ENCODE measurements around the gene MYBBP1A. TPM values are rescaled to one million over a fixed set of nuclear protein-coding genes. Genes with fewer than 3 reads are reported as not detected.

The MYBBP1A gene
- total RNA-seq, 3 donors from 2014 or later (not counting 1 experiment from before 2014, with no cell fraction given), result 50.5 to 58.1 (median 52.7) TPM

DNA sequence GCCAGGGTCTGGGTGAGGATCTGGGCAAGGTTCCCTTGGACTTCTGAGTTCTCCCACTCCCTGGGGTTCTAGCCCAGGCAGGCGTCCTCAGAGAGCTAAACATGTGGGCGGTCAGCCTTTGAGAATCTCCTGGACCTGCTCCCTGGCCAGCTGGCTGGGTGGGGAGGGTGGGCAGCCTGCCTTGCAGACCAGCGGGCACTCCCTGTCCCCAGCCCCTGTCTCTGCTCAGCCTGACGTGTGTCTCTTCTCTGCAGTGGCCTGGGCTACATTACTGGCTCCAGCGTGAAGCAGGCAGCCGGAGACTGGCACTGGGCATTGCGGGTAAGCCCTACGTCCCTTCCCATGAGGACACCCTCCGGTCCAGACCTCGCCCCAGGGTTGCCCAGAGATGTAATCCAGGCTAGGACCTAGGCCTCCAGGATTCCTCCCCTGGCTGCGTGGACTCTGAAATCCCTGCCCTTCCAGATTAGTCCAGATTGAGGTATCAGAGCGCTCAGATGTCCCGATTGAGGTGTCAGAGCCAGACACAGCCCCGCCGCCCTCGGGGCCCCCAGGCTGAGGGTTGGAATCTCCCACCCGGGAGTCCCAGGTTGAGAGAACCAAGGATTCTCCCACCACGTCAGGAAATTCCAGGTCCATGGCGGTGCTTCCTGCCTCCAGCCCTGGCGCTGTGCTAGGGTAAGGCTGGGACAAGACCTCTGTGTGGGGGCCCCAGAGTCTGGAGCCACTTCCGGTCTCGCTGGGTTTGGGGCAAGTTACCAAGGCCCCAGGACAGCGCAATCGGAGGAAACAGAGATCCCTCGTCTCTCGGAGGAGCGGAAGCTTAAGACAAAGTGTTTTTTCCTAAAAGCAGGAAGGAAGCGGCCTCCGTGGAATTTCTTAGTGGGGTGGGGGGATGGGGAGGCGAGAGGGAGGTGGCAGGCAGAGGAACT is 24.1 kb downstream of the MYBBP1A start:
- intact Hi-C loops (cut with micrococcal nuclease), result no loop called here
- Mint-ChIP-seq H3K27ac (no peak overlapping the region), H3K9me3 (no peaks in the 10 kb centered on the region), H3K4me3 (no peak overlapping the region), H3K27me3 (ENCODE audit: low read depth in 2 of 2) (peaks cover 0 to 10% of the 10 kb centered on the region in 2 donors), H3K4me1 (peaks cover 0 to 5% of the 10 kb centered on the region in 2 donors), H3K36me3 (no peaks in the 10 kb centered on the region)
- H3K9me3 ChIP-seq (ENCODE audit: control insufficient read depth, insufficient read depth, low read length), result no peaks in the 10 kb centered on the region
- no peak overlapping the region for H3K4me3 ChIP-seq (ENCODE audit: low read length)
- no peak overlapping the region for H3K27ac ChIP-seq (ENCODE audit: low read length)
- DNase-seq, result no peak
- peaks cover 8% of the 10 kb centered on the region for H3K4me1 ChIP-seq (ENCODE audit: control insufficient read depth, insufficient read depth, low read length)
- 81% methylated on average over 30 of the region's 30 CpGs for WGBS (ENCODE audit: insufficient coverage)
- no peaks in the 10 kb centered on the region for H3K36me3 ChIP-seq (ENCODE audit: control insufficient read depth, insufficient read depth, low read length)
- TF ChIP-seq, protein P1, sequence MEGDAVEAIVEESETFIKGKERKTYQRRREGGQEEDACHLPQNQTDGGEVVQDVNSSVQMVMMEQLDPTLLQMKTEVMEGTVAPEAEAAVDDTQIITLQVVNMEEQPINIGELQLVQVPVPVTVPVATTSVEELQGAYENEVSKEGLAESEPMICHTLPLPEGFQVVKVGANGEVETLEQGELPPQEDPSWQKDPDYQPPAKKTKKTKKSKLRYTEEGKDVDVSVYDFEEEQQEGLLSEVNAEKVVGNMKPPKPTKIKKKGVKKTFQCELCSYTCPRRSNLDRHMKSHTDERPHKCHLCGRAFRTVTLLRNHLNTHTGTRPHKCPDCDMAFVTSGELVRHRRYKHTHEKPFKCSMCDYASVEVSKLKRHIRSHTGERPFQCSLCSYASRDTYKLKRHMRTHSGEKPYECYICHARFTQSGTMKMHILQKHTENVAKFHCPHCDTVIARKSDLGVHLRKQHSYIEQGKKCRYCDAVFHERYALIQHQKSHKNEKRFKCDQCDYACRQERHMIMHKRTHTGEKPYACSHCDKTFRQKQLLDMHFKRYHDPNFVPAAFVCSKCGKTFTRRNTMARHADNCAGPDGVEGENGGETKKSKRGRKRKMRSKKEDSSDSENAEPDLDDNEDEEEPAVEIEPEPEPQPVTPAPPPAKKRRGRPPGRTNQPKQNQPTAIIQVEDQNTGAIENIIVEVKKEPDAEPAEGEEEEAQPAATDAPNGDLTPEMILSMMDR (IDR thresholded peaks at IDR 0.05), result no peak
- no peaks in the 10 kb centered on the region for H3K27me3 ChIP-seq (ENCODE audit: control insufficient read depth, insufficient read depth, low read length)
- ATAC-seq, result no peak

DNA sequence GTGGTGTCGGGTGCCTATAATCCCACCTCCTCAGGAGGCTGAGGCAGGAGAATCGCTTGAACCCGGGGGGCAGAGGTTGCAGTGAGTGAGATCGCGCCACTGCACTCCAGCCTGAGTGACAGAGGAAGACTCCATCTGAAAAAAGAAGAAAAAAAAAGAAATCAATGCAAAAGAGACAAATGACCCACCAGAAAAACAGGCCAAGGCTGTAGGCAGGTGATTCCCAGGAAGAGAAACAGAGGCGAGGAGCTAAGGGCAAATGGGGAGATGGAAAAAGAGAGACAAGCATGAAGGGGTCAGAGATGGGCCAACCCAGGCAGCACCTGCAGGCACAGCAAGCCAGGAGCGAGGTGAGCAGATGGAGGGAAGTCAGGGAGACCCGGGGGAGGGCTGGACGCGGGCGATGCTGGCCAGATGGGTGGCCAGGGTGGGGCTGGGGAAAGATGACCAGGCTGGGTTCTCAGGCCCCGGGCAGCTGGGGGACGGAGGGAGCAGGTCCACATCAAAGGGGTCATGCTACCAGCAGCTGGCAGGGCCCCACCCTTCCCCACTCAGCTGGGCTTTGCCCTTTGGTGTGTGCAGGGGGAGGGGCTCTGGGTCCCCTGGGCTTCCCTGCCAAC is 25.5 kb downstream of the MYBBP1A start:
- no peaks in the 10 kb centered on the region for H3K27me3 ChIP-seq (ENCODE audit: control insufficient read depth, insufficient read depth, low read length)
- no peaks in the 10 kb centered on the region for H3K36me3 Mint-ChIP-seq
- H3K4me3 ChIP-seq (ENCODE audit: low read length), result no peak overlapping the region
- no peaks in the 10 kb centered on the region for H3K9me3 ChIP-seq (ENCODE audit: control insufficient read depth, insufficient read depth, low read length)
- H3K4me1 ChIP-seq (ENCODE audit: control insufficient read depth, insufficient read depth, low read length), result peaks cover 8% of the 10 kb centered on the region
- H3K27ac Mint-ChIP-seq, result no peak overlapping the region
- no peaks in the 10 kb centered on the region for H3K9me3 Mint-ChIP-seq
- H3K36me3 ChIP-seq (ENCODE audit: control insufficient read depth, insufficient read depth, low read length), result no peaks in the 10 kb centered on the region
- H3K27me3 Mint-ChIP-seq (ENCODE audit: low read depth in 2 of 2), result peaks cover 0 to 10% of the 10 kb centered on the region in 2 donors
- no peak for ATAC-seq
- no peak overlapping the region for H3K4me3 Mint-ChIP-seq
- 91% methylated on average over 11 of the region's 13 CpGs for WGBS (ENCODE audit: insufficient coverage)
- TF ChIP-seq, protein P1 (IDR thresholded peaks at IDR 0.05), result no peak
- no peak for DNase-seq
- no peak overlapping the region for H3K27ac ChIP-seq (ENCODE audit: low read length)
- intact Hi-C loops (cut with micrococcal nuclease), result no loop called here
- H3K4me1 Mint-ChIP-seq, result peaks cover 0 to 5% of the 10 kb centered on the region in 2 donors

DNA sequence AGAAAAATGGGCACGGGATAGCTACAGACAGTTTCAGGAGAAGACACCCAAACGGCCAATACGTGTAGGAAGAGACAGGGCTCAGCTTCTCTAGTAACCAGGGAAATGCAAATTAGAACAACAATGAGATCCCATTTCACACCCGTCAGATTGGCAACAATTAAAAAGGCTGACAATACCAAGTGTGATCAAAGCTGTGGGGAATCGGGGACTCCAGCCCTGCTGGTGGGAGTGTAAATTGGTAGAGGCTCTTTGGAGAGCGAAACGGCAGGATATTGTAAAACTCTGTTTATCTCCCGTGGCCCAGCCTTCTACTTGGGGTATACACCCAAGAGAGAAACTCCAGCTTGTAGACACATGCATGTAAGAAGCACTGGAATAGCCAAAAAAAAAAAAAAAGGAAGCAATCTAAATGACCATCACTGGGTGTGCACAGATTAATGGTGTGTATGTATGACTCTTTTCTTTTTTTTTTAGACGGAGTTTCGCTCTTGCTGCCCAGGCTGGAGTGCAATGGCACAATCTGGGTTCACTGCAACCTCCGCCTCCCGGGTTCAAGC is 27.5 kb downstream of the MYBBP1A start:
- Mint-ChIP-seq H3K4me3 (no peak overlapping the region), H3K27ac (no peak overlapping the region), H3K4me1 (no peaks in the 10 kb centered on the region), H3K36me3 (no peaks in the 10 kb centered on the region), H3K9me3 (no peaks in the 10 kb centered on the region), H3K27me3 (ENCODE audit: low read depth in 2 of 2) (peaks cover 0 to 4% of the 10 kb centered on the region in 2 donors)
- WGBS (ENCODE audit: insufficient coverage), result 91% methylated on average over 11 of the region's 12 CpGs
- TF ChIP-seq, protein P1 (IDR thresholded peaks at IDR 0.05), result no peak
- no peak overlapping the region for H3K27ac ChIP-seq (ENCODE audit: low read length)
- H3K9me3 ChIP-seq (ENCODE audit: control insufficient read depth, insufficient read depth, low read length), result no peaks in the 10 kb centered on the region
- H3K27me3 ChIP-seq (ENCODE audit: control insufficient read depth, insufficient read depth, low read length), result no peaks in the 10 kb centered on the region
- H3K4me1 ChIP-seq (ENCODE audit: control insufficient read depth, insufficient read depth, low read length), result no peaks in the 10 kb centered on the region
- DNase-seq (no peak), ATAC-seq (no peak)
- intact Hi-C loops (cut with micrococcal nuclease), result no loop called here
- H3K36me3 ChIP-seq (ENCODE audit: control insufficient read depth, insufficient read depth, low read length), result no peaks in the 10 kb centered on the region
- no peak overlapping the region for H3K4me3 ChIP-seq (ENCODE audit: low read length)

Measured in natural killer cell (primary cell).